Stimulated activated CD8-positive, alpha-beta memory T cell treated with anti-CD3 and anti-CD28 coated beads, Interleukin-15, amount 100 ng/mL, for 48 hours (primary cell): ENCODE data around the gene TM9SF2.
"Not testable (repeated sequence)": the region's sequence is repeated elsewhere in the genome, so short reads cannot be mapped to it uniquely, and the experiment has no call there.

Source experiments
- DNase-seq, 2 donors: peaks; one replicate each; pipeline ENCODE4 v3.0.0-alpha.2; 2020; ENCODE audit warnings: low read depth in 2 of 2

TM9SF2 gene

DNA sequence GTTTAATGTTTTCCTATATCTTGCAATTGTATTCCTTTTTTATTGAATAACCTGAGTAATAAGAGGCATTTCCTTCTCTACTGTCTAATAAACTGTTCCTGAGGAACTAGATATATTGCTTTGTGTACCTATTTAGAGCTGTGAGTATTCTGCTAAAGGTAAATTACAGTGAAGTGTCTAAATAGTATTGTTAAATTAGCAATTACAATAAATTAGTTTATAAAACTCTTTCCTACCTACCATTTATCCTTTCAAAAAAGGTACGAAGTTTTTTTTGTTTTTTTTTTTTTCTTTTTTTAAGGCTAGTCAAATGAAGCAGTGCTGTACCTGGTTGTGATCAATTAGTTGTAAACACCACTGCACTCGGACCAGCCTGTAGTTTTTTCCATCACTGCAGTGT, 34.8 kb downstream of the TM9SF2 start:
- DNase-seq: no peak

DNA sequence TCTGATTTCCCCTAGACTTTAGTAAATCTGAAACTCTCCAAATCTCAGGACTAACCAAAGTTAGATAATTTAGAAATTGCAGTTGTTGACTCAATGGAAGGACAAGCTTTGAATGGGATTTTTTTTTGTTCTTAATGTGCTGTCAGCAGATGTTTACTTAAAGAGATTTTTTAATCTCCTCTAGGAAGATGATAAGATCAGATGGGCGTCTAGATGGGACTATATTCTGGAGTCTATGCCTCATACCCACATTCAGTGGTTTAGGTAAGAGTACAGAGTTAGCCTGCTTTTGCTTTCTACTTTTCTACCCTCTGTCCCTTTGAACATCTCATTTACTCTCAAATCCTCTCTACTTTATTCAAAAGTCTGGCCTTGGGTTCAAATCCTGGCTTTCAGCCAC, 39.3 kb downstream of the TM9SF2 start:
- DNase-seq: no peak

DNA sequence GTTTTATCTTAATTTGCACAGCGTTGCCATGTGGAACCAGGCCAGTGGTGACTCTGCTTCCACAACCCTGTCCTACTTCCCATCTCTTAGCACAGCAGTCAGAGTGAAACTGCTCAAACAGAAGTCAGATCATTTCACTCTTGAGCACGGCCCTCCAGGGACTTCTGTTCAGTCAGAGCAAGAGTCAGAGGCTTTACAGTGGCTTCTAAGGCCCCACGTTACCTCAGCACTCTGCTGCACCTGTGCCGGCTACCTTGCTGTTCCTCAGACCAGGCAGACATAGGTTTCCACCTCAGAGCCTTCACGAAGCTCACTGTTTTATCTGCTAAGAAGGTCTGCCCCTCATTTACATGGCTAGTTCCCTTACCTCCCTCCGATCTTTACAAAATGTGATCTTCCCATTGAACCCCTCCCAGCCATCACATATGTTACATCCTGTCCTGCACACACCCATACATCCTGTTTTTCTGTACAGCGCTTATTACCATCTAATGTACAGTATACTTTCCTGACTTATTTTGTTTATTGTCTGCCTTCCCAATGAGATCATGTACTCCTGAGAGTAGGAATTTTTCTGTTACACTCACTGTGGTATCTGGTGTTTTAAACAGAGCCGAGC, 41.6 kb downstream of the TM9SF2 start:
- DNase-seq: peak; percentile 11 to 41

DNA sequence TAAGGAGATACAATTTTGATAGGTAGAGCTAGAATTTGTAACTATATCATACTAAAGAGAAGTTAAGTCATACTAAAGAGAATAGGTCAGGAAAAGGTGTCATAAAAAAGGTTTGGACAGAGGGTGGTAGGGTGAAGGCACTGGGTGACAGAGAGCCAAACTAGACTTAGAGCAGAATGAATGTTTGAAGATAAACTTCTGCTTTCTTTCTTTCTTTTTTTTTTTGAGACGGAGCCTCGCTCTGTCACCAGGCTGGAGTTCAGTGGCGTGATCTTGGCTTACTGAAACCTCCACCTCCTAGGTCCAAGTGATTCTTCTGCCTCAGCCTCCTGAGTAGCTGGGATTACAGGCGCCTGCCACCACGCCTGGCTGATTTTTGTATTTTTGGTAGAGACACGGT, 44.1 kb downstream of the TM9SF2 start:
- no peak for DNase-seq

DNA sequence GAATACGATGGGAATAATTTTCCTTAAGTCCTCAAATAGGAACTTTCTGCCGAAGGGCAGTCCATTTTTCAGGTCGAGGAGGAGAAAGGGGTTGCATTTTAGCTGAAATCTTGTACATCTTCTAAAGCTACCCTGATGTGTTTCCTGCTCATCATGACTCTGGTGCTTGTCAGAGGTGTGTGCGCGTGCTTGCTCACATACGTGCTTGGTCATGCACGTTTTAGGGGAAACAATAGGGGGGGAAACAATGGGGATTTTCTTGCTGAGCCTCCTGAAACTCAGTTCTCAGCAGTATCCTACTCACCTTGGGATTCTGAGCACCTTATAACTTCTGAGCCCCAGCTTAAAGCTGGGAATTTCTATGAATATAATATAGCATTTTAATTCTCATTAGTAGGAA, 44.7 kb downstream of the TM9SF2 start:
- no peak for DNase-seq

DNA sequence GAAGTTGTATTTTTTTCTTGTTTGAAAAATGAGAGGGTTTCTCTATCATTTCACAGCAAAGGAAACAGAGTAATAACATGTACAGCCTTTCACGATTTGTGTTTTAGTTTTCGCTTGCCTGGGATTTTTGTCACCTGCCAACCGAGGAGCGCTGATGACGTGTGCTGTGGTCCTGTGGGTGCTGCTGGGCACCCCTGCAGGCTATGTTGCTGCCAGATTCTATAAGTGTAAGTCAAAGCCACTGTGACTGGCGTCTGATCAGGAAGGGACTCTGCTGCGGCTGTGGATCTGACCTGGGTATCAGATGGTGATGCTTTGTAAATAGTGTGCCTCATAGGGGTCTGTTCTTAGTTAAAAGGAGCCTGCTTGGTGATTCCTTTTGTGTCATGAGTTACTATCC, 45.6 kb downstream of the TM9SF2 start:
- no peak for DNase-seq

DNA sequence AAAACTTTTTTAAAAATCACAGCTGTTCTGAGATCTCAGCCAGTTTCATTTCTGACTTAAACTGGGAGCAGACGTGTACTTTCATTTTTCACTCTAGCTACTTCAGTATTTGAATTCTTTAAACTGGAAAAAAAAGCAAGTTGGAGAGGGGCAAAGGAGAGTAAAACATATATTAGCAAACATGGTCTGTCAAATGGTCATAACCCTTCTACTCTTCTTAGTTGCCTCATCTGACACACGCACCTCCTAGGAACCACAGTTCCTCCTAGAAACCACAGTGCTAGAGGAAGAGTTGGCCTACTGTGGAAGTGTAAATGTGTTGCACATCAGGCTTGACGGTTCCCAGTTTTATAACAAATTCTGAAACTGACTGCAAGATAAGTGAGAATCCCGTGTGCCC, 47.2 kb downstream of the TM9SF2 start:
- no peak for DNase-seq

DNA sequence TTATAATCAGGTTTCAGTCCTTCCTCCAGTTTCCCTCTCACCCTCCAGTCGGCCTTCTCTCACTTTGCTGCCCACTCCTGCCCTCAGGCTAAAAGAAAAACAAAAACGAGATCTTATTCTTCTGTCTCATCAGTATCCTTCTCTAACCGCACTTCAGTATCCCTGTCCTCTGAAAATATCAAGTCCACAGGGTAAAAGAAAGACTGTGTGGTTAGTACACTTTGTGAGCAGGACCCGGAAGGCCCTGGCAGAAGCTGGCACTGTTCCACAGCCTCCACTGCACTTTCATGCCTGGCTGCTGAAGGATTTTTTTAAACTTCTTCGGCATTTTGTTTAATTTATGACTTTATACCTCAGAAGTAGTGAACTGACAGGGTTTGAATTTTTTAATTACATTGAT, 51.8 kb downstream of the TM9SF2 start:
- DNase-seq: no peak

DNA sequence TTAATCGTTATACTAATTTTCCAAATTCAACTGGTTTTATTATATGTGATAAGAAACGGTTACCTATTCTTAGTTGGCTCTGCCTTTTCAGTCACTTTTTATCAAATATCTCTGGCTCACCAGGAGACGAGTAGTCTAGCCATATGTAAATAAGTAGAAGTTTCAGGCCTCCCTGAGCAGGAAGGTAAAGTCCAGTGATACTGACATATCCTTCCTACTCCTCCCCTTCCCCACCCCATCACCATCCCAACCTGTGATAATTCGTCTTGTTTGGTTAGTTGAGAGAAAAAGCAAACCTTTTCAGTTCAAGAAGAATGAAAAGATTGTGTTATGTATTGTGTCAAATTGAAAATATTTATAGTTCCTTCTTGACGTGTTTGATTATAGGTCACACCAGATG, 53.9 kb downstream of the TM9SF2 start:
- DNase-seq: no peak

DNA sequence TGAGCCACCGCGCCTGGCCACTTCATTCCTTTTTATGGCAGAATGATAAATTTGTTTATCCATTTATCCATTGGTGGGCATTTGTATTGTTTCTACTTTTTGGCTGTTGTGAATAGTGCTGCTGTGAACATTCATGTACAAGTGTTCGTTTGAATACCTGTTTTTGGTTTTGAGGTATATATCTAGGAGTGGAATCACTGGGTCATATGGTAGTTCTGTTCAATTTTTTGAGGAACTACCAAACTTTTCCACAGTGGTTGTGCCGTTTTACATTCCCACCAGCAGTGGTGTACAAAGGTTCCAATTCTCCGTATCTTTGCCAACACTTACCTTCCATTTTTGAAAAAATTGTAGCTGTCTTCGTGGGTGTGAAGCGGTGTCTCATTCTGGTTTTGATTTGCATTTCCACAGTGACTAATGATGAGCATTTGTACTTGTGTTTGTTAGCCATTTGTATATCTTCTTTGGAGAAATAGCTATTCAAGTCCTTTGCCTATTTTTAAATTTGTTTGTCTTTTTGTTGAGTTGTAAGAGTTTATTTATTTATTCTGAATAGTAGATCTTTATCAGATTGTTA, 55.7 kb downstream of the TM9SF2 start:
- DNase-seq: no peak

DNA sequence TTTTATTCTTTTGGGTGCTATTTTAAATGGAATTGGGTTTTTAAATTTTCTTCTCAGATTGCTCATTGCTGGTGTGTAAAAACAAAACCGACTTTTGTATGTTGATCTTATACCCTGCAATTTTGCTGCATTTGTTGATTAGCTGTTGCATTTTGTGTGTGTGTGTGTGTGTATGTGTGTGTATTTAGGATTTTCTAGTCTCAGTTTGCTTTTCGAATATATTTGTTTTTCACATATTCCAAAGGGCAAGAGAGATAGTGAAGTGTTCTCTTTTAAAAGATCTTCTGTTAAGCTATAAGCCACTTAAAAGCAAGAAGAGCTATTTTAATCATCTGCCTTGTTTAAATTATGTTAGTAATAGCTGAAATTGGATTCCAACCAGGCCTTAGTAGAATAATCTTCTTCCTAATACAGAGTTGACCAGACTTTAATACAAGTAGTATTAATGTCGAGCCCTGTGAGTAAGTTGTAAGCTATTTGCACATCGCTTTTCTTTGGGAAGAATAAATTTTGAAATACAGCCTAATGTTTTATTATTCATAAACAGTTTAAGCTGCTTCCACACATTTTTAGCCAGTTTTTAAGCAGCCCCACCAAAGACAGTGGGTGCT, 57.4 kb downstream of the TM9SF2 start:
- DNase-seq: no peak

DNA sequence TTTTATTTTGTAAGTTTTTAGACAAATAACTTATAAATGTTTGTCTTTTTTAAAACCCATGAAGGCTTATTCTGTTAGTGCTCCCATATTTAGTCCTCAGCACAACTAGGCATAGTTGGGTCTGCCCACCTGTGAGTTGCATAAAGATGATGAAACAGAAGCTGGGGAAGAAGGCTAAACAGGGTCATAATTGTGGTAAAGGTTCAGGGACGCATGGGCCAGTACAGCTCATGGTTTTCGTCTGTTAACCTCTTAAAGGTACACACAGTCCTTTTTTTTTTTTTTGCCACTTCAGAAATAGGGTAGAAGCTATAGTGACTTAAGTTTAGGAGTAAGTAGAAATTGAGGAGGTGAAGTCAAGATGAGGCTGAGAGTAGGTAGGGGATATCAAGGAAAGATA, 58.3 kb downstream of the TM9SF2 start:
- no peak for DNase-seq

DNA sequence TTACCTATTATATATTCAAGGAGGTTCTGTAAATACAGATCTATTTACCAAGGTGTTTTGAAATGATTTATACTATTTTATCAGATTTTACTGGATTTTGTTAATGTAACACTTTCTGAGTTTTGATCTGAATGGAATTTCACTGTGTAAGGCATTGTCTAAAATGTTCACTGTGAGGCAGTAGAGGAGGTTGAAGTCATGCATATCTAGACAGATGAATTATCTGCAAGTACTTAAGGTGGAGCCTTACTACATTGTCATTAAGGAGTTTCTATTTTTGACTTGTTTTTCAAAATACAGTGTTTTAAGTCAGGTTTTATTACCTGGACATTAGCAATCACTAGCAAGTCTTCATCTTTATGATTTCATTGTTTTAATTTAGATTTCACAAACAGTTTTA, 62.1 kb downstream of the TM9SF2 start:
- DNase-seq: no peak

DNA sequence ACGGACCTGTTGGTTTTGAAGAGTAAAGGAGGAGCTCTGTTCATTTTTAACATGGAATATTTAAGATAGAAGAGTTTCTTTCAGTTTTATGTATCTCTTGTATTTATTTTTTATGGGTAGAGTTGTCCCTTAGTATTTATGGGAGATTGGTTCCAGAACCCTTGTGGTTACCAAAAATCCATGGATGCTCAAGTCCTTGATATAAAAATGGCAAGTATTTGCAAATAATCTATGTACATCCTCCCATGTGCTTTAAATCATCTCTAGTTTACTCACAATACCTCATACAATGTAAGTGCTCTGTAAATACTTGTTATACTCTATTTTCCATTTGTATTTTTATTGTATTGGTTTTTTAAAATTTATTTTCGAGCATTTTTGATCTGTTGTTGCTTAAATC, 63.1 kb downstream of the TM9SF2 start:
- no peak for DNase-seq

DNA sequence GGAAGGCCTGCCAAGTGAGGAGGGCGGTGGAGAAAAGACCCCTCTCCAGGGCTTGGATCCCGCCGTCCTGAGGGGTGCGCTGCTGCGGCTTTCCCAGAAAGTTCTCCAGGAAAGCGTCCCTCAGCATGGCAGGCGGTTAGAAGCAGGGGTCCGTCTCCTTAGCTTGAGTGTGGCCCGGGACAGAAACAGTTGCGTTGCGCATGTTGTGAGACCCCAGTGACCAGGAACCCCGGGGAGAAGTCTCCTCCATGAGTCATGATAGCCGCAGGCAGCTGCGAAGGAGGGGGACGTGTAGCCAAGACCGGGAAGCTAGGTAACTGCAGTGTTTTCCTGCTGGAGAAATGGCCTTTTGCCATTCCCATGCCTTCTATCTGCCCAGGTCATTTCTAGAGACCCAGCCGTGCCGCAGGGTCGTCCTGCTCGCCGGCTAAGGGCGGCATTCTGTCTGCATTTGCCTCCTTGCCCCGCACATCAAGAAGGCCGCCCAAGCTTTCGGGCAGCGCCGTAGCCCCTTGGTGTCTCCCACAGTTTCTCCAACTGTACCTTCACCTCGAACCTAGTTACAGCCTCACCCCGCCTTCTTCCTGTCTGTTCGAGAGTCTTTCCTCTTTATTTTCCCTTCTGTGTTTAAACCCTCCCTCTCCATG, 64.3 kb downstream of the TM9SF2 start:
- no peak for DNase-seq

DNA sequence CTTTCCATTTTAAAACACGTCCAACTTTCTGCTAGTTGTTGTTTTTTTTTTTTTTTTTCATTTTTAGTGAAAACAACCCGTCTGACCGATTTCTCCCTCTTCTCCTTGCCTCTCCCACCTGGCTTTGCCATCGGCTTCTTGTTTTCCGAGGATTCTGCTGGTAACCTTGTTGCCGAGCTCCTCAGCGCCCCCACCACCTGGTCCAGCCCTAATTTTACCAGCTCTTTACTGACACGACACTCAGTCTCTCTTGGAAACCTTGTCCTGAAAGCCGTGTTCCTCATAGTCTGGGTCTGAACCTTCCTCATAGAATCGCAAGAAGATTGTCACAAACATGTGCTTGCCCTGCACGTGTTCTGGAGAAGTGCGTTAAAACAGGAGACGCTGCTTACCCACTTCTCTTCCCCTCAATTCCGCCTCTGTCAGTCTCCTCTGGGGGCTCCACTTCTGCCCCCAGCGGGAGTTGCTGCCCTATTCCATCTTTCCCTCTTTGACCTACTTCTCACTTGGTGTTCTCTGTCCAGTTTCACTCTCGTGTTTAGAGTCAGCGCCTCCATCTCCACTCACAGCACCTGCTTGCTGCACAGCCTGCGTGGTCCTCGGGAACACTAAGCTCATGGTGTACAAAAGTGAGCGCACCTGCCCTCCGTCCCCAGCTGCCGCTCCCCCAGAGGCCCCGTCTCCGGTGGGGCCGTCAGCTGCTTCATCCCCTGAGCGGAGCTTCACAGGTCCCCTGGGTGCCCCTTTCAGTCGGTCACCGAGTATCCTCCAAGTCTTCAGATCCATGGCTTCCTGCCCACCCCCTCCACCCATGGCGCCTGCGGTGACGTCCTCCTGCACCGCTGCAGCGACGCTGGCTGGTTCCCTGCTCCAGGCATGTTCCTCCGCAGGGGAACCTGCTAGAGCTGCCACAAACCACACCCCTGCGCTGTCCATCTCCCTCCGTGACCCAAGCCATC, 65.1 kb downstream of the TM9SF2 start:
- no peak for DNase-seq

DNA sequence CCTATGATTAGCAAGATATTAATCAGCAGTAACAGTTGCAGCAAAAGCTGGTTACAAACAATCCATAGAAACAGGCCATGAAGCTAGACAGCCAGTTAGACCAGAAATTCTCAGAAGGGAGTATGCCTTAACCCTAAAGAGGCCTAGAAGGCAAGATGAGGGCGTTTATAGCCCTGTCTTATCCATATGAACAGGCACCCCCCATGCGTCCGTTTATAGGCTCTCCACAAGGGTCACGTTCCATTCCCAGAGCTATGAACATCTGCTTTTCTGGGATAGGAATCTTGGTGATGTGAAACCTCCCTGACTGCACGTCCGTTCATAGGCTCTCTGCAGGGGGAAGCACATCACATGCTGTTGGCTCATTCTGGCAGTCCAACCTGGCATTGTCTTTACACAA, 67.6 kb downstream of the TM9SF2 start:
- not testable (repeated sequence) for DNase-seq

DNA sequence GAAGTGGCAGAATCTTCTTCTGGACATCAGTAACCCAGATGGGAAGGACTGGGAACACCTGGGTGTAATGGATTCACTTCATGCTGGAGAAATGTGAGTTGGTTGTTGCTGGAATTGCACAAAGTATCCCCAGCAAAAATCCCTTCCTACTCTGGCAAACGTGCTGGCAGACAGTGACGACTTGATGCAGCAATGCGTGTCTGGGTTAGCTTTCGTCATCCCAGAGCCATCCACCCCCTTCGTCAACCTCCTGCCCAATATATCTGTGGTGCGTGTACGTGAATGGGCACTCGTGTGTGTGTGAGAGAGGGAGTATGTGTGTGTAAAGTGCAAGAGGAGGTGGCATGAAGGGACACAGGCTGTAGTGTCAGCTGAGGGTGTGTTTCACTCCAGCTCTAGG, 70.9 kb downstream of the TM9SF2 start:
- DNase-seq: no peak

DNA sequence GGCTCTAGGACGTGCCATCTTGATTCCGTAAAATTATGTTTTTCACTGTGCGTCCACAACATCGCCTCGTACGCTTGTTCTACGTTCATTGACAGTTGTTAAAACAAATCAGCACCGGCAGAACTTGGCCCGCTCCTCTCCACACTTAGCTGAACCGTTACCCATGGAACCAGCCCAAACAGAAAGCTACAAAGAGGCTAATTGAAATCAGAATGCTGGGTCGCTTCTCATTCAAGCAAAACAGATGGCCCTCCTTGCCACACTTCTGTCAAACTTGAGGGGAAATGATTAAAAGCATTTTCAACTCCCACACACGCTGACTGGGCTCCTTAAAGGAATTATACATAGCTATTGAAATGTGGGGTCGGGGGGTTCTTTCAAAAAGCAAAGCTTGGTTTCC, 71.6 kb downstream of the TM9SF2 start:
- no peak for DNase-seq

DNA sequence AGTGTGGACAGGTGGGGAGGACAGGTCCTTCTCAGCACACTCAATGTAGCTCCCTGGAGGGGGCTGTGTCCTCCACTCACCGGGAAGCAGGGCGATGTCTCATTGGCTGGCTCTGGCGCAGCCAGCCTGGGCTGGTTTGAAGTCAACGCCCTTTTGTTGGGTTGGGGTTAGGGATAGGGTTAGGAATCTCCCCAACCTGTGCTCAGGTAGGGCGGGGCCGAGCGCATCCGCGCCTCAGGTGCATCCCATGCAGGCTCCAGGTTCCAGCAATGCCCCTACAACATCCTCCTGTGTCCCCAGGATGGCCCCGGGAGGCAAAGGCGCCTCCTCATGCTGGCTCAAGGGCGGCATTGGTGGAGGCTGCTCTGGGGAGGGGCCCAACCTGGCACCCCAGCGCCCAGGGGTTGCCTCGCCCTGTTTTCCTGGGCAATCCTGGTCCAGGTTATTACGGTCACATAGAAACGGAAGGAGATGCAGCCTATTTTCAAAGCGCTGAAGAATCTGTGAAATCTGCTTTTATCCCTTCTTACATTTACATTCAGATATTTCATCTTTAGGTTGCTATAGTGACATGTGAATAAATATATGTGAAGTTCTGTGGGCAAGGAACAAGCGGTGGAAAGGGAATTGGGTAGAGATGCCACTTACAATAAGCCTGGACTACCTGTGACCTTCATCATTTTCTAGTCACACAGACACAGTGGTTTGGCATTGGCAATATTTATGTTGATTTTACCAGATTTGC, 74.3 kb downstream of the TM9SF2 start:
- no peak for DNase-seq
